A549 (cell line): Measurements from ENCODE around the gene ITPRIPL2. TPM values are rescaled to one million over a fixed set of nuclear protein-coding genes. Genes with fewer than 3 reads are reported as not detected.

ENCODE experiments used
- ATAC-seq, 2 experiments: fragments of 200-7000 bp in 1 of 2; fragments of >200 bp in 1 of 2; cut with Nextera tagmentation in 1 of 2; cut with Tn5 transposase in 1 of 2; 3 replicates each; pipeline versions ENCODE4 v1.8.0 to v1.9.1; 2018 to 2020; ENCODE audit warnings: mild to moderate bottlenecking in 1 of 2, moderate library complexity in 1 of 2
- CTCF ChIA-PET: fragments of 300-600 bp; sonication (Branson Sonifier 250); formaldehyde crosslinking; extraction: SDS; loops from one replicate; lab custom pipeline; 2021; ENCODE audit warnings: antibody characterized with exemption, inconsistent platforms; lab: Yijun Ruan, JAX
- POLR2A ChIA-PET: fragments of 350-600 bp; formaldehyde crosslinking; extraction: SDS; loops from one replicate; lab custom pipeline; 2021; ENCODE audit warnings: antibody characterized with exemption, inconsistent platforms; lab: Yijun Ruan, JAX
- DNase-seq, 2 experiments: peaks; one replicate each; pipeline versions ENCODE4 v3.0.0 to v3.0.0-alpha.2; 2011 to 2016; ENCODE audit warnings: low read depth in 1 of 2, low spot score in 1 of 2
- FAIRE-seq: peaks from 2 replicates; lab custom pipeline; 2011; peaks lifted over from hg19 to GRCh38; lab: Jason Lieb, UNC
- H3K27ac ChIP-seq, 2 experiments: fragments of >200 bp; sonication (Bioruptor Twin); formaldehyde crosslinking; 3 replicates each; pipeline ENCODE4 v1.5.1; 2016 to 2017
- H3K4me1 ChIP-seq: fragments of >200 bp; sonication (Bioruptor Twin); formaldehyde crosslinking; 3 replicates; pipeline ENCODE4 v1.6.1; 2016
- H3K4me2 ChIP-seq: fragments of >200 bp; sonication (Bioruptor Twin); formaldehyde crosslinking; 3 replicates; pipeline ENCODE4 v1.6.1; 2016
- H3K4me3 ChIP-seq: fragments of >200 bp; sonication (Bioruptor Twin); formaldehyde crosslinking; 3 replicates; pipeline ENCODE4 v1.5.1; 2016
- H3K9me3 ChIP-seq: fragments of >200 bp; sonication (Bioruptor Twin); formaldehyde crosslinking; 3 replicates; pipeline ENCODE4 v1.6.1; 2016
- BCL3 ChIP-seq: fragments of >200 bp; sonication (Bioruptor Twin); formaldehyde crosslinking; IDR thresholded peaks from 3 replicates; pipeline ENCODE4 v1.6.1; 2016
- CBX8 ChIP-seq: fragments of 200-600 bp; sonication (generic); IDR thresholded peaks from 2 replicates; pipeline ENCODE4 v1.6.1; 2016
- CHD4 ChIP-seq: fragments of 200-600 bp; sonication (generic); IDR thresholded peaks from 2 replicates; pipeline ENCODE4 v1.6.1; 2016; ENCODE audit warnings: antibody characterized with exemption, mild to moderate bottlenecking, borderline replicate concordance
- ELK1 ChIP-seq: fragments of 150-350 bp; IDR thresholded peaks from 2 replicates; pipeline ENCODE4 v1.6.1; 2014; ENCODE audit warnings: low read depth, mild to moderate bottlenecking, low read length
- FOSL2 ChIP-seq, 2 experiments: fragments of 450-650 bp in 1 of 2; fragments of >200 bp in 1 of 2; sonication (Bioruptor Twin) in 1 of 2; formaldehyde crosslinking; IDR thresholded peaks; 2 replicates each; pipeline versions ENCODE4 v1.5.0 to v1.6.1; 2016 to 2020; ENCODE audit warnings: mild to moderate bottlenecking in 1 of 2, moderate library complexity in 1 of 2
- FOXS1 ChIP-seq: fragments of 250-450 bp; sonication (Bioruptor Pico); IDR thresholded peaks from 2 replicates; pipeline ENCODE4 v1.5.0; 2020; ENCODE audit warnings: mild to moderate bottlenecking, moderate library complexity
- GATA3 ChIP-seq: IDR thresholded peaks from 2 replicates; pipeline ENCODE4 v1.6.1; 2012; ENCODE audit warnings: borderline replicate concordance
- HOXA7 ChIP-seq: fragments of 250-450 bp; sonication (Bioruptor Pico); IDR thresholded peaks from 2 replicates; pipeline ENCODE4 v1.5.0; 2020; ENCODE audit warnings: mild to moderate bottlenecking, moderate library complexity
- JUN ChIP-seq, 2 experiments: fragments of >200 bp; sonication (Bioruptor Twin); formaldehyde crosslinking; IDR thresholded peaks; 2 replicates in 1 of 2; 3 replicates in 1 of 2; pipeline ENCODE4 v1.6.1; 2016 to 2017
- JUNB ChIP-seq: fragments of >200 bp; sonication (Bioruptor Twin); formaldehyde crosslinking; IDR thresholded peaks from 2 replicates; pipeline ENCODE4 v1.6.1; 2016
- KDM5A ChIP-seq: fragments of 200-600 bp; sonication (generic); IDR thresholded peaks from 2 replicates; pipeline ENCODE4 v1.6.1; 2016; ENCODE audit warnings: antibody characterized with exemption, mild to moderate bottlenecking
- MAX ChIP-seq: IDR thresholded peaks from 2 replicates; pipeline ENCODE4 v1.6.1; 2012
- NFE2L2 ChIP-seq: fragments of 150-350 bp; conservative IDR thresholded peaks from 2 replicates; pipeline ENCODE4 v1.6.1; 2014; ENCODE audit warnings: low read length
- NPAS2 ChIP-seq: fragments of 250-450 bp; sonication (Bioruptor Pico); IDR thresholded peaks from 2 replicates; pipeline ENCODE4 v1.8.0; 2022; ENCODE audit warnings: mild to moderate bottlenecking, moderate library complexity, borderline replicate concordance
- POLR2A ChIP-seq: IDR thresholded peaks from 2 replicates; pipeline ENCODE4 v1.6.1; 2012; ENCODE audit warnings: mild to moderate bottlenecking, low read length
- POLR2AphosphoS2 ChIP-seq: conservative IDR thresholded peaks from 2 replicates; pipeline ENCODE4 v1.6.1; 2012; ENCODE audit warnings: low read length, improper control_type of control experiment, inconsistent platforms
- USF2 ChIP-seq: fragments of 450-650 bp; IDR thresholded peaks from 2 replicates; pipeline ENCODE4 v1.6.1; 2014; ENCODE audit warnings: antibody characterized with exemption
- WGBS: methylation state at CpG from one replicate; pipeline ENCODE4 v1.1.6; 2017; ENCODE audit errors: missing lambda C conversion rate; 5-methylcytosine and 5-hydroxymethylcytosine counted together
- polyA plus RNA-seq, 4 experiments: library from polyadenylated mRNA; depleted of rRNA in 3 of 4; stranded (reverse); fragments of >200 nt; fragmentation: RNase III in 1 of 4; extraction: RNeasy Plus Mini Kit Qiagen cat#74134 plus additional on column Dnase treatment in 1 of 4; gene quantifications; 2 replicates in 3 of 4; 3 replicates in 1 of 4; pipeline ENCODE4 v1.2.3, GENCODE V29; 2011 to 2017

ITPRIPL2 gene
- polyA plus RNA-seq, 2 of the 4 experiments (the other 2 are of a cell fraction): 15.5 to 17.5 TPM

DNA sequence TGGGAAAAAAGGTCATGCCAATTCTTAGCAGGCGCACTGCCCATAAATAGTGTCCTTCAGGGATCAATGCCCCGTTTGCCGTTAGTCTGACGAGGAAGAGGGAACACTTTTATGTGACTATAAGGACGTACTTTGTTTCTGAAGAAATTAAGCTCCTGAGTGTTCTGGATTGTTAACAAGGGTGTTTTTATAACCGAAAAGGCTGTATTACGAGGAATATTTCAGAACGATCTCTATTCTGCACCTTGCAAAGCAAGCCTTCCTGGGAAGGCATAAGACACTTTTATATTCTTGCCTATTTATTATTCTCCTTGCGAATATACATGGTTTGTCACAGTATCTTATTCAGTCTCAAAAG is 29.8 kb downstream of the ITPRIPL2 start (continued):
- TF ChIP-seq BCL3 (no peak), HOXA7 (no peak), FOSL2 (IDR thresholded peaks at IDR 0.05) (no peak), FOSL2 (CRISPR knock-in tag; IDR thresholded peaks at IDR 0.05) (no peak), ELK1 (no peak), NFE2L2 (no peak), JUN (IDR thresholded peaks at IDR 0.05) (no peak), FOXS1 (CRISPR knock-in tag) (no peak), POLR2AphosphoS2 (no peak)

DNA sequence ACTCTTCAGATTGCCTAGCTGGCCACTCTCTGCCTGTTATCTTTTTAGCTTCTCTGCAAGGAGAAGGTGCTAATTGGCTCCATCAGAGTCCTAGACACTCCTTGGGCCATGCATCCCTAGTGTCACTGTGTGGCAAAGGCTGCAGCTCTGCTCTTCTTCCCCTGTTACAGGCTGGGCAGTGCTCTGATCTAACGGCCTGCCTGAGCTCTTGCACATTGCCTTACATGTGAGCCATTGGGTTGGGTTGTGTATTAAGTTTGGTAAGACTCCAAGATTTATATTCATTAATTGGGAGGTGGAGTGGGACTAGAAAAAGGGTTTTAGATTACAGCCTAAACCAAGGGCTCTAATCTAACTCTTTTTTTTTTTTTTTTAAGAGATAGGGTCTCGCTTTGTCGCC is 31.2 kb downstream of the ITPRIPL2 start:
- H3K4me2 ChIP-seq: no peak overlapping the region
- no peak overlapping the region for H3K27ac ChIP-seq
- POLR2A ChIA-PET: interaction anchor here (1.0 kb wide), 1 partner anchor 9 kb away, joined by 4 read pairs; no protein-coding TSS in a partner anchor
- TF ChIP-seq NPAS2 (CRISPR knock-in tag) (no peak), GATA3 (no peak)
- 76% methylated on average over 3 of the region's 3 CpGs for WGBS
- no peak overlapping the region for H3K4me3 ChIP-seq
- peaks cover 12% of the 10 kb centered on the region; the same call in 1 of the 3 replicates for H3K9me3 ChIP-seq
- DNase-seq (no peak), ATAC-seq (no peak), FAIRE-seq (no peak)
- H3K4me1 ChIP-seq: peaks cover 10% of the 10 kb centered on the region
- CTCF ChIA-PET: interaction anchor here (0.7 to 2.5 kb wide), 14 partner anchors 9 to 341 kb away, joined by 3 to 5 read pairs (median 3); no protein-coding TSS in a partner anchor

GRCh38 chr16:19147126-19147525 is 33.4 kb downstream of the ITPRIPL2 start:
- no peak overlapping the region for H3K4me2 ChIP-seq
- ATAC-seq (no peak), DNase-seq (no peak), FAIRE-seq (no peak)
- no peak overlapping the region for H3K27ac ChIP-seq
- TF ChIP-seq CHD4 (no peak), JUNB (no peak)
- no peak overlapping the region for H3K4me3 ChIP-seq
- CTCF ChIA-PET: interaction anchor here (1.4 to 2.2 kb wide), 3 partner anchors 10 to 60 kb away, joined by 3 to 8 read pairs (median 5); no protein-coding TSS in a partner anchor
- 53% methylated on average over 4 of the region's 4 CpGs for WGBS
- POLR2A ChIA-PET: no interaction called here
- H3K4me1 ChIP-seq: no peaks in the 10 kb centered on the region
- H3K9me3 ChIP-seq: peaks cover 12% of the 10 kb centered on the region; the same call in 1 of the 3 replicates

GRCh38 chr16:19147627-19148026 is 33.9 kb downstream of the ITPRIPL2 start:
- ATAC-seq: no peak
- Histone ChIP-seq H3K27ac (no peak overlapping the region), H3K4me1 (no peaks in the 10 kb centered on the region), H3K4me2 (no peak overlapping the region), H3K4me3 (no peak overlapping the region)
- POLR2A ChIA-PET: no interaction called here
- no peak for DNase-seq
- TF ChIP-seq USF2: no peak
- no peak for TF ChIP-seq NPAS2 (CRISPR knock-in tag)
- no peak for TF ChIP-seq POLR2A
- no peak for TF ChIP-seq CBX8
- TF ChIP-seq KDM5A: no peak
- TF ChIP-seq MAX: no peak
- TF ChIP-seq, all 56 proteins: peak for 0
- H3K9me3 ChIP-seq: peaks cover 12% of the 10 kb centered on the region; the same call in 1 of the 3 replicates
- CTCF ChIA-PET: interaction anchor here (1.4 to 2.2 kb wide), 3 partner anchors 10 to 61 kb away, joined by 3 to 8 read pairs (median 5); no protein-coding TSS in a partner anchor
- 92% methylated on average over 4 of the region's 4 CpGs for WGBS
- FAIRE-seq: no peak
